Thoracic aorta endothelial cell (primary cell): ENCODE results near the gene FGD6. TPM values are rescaled to one million over a fixed set of nuclear protein-coding genes. Genes with fewer than 3 reads are reported as not detected.

Experiments
- total RNA-seq: library from RNA; depleted of rRNA; stranded (reverse); fragments of >200 nt; gene quantifications from 2 replicates; pipeline ENCODE4 v1.2.3, GENCODE V29; 2012

The FGD6 gene
- total RNA-seq = 23.0 and 30.7 TPM in 2 replicates

DNA sequence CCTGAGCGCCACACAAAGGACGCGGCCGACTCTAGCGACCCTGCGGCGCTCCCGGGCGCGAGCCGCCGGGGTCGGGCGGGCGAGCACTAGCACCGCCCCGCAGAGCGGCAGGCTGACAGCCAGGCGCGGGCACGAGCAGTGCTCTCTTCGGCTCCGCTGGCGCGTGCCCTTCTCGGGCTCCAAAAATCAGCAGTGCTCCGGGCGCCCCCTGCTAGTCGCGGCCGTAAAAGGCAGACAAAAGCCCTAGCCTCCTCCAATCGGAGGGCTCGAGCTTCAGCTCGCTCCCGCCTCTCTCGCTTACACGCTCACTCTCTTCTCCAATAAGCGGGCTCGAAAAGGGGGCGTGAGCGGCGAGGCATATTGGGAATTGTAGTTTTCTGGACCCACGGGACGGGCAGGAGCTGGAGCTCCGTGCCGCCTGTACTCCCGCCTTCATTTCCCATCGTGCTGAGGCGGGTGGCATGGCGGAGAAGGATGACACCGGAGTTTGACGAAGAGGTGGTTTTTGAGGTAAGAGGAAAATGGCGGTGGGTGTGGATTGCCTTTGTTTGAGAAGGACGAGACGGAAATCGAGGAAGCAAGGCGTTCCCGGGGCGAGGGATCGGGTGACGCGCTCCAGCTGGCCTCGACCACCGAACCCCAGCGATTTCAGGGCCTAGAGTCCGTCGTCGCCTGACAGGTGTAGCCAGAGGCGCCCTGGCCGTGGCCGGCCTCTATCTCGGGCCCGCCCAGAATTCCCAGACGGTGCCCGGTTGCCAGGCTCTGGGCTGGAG, at the start of gene FGD6, which contains the start of gene VEZT:
Gene FGD6 (minus strand): TSS at position 91 of the 773 bp plus-strand sequence. CDS start 227 bp downstream, outside the sequence.
Gene VEZT (plus strand): TSS at position 431 of the 773 bp plus-strand sequence. CDS start 44 bp downstream, at position 475.

DNA sequence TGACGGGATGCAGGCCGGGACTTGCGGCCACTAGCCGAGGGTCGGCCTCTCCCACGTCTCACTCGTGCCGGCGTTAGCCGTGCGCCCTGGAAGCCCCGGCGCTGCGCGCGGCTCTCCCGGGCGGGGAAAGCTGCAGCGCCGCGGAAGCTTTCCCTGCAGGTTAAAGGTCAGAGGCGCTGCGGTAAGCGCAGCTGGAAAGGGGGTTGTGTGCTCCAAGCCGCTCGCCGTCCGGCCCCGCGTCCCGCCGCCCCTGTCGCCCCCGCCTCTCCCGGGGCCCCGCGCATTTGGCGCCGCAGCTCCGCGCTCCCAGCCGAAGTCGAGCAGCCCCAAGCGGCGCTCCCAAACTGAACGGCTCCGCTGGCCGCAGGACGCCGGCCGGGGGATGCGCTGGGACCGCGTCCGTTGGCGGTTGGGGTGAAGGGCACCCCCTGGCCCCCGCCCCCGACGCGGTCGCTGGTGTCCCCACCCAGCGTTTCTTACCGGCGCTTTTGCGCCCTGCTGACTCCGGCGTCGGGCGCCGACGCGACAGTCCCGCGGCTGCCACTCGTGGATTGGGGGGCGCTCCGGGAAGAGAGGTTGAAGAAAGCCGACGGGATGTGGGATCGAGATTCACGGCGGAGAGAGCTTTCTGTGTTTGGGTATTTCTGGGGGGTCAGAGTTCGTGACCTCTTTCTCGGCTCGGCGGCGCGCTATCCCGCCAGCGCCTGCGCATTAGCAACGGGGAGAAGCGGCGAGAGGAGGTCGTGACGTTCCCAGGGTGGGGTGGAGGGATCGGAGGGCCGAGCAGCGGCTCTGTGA, 144.2 kb downstream of the FGD6 start, which contains the start of gene NR2C1:
Gene NR2C1 (minus strand): TSS at position 719 of the 798 bp plus-strand sequence. CDS start 6,234 bp downstream, outside the sequence.

Other genes starting within 250 kb of the FGD6 start
- 109 and 123 TPM in 2 replicates for gene NDUFA12, start 213.8 kb downstream of the FGD6 start, total RNA-seq
- gene NR2C1, start 143.8 kb downstream of the FGD6 start, total RNA-seq = 34.0 and 35.5 TPM in 2 replicates
- 124 and 130 TPM in 2 replicates for gene VEZT, start 340 bp upstream of the FGD6 start, total RNA-seq